ENCODE results near the gene SEC11A. TPM values are rescaled to one million over a fixed set of nuclear protein-coding genes. Genes with fewer than 3 reads are reported as not detected.

SEC11A gene
- total RNA-seq, 4 donors from 2014 or later: 57.4 to 90.3 (median 73.5) TPM

- H3K9me3 ChIP-seq: no peaks in the 10 kb centered on the region
- TF ChIP-seq EP300 (IDR thresholded peaks at IDR 0.05): no peak
- no peak for TF ChIP-seq CTCF (IDR thresholded peaks at IDR 0.05)
- TF ChIP-seq POLR2AphosphoS5 (IDR thresholded peaks at IDR 0.05): no peak
- TF ChIP-seq POLR2A (IDR thresholded peaks at IDR 0.05; ENCODE audit: low read depth): no peak
- WGBS: 91% methylated on average over 6 of the region's 6 CpGs
- H3K27ac ChIP-seq (replicated peaks in 1 of 4): no peak overlapping the region
- no peaks in the 10 kb centered on the region for H3K36me3 ChIP-seq
- intact Hi-C loops (cut with DNase I): no loop called here
- no peak for DNase-seq (ENCODE audit: extremely low spot score)
- H3K27me3 ChIP-seq: no peaks in the 10 kb centered on the region
- no peak overlapping the region for H3K4me3 ChIP-seq
- peaks cover 0 to 13% (median 9%) of the 10 kb centered on the region in 4 donors for H3K4me1 ChIP-seq
Measured at GRCh38 chr15:84727429-84727828, 11.5 kb upstream of the SEC11A start.

- Histone ChIP-seq H3K9me3 (no peaks in the 10 kb centered on the region), H3K27me3 (no peaks in the 10 kb centered on the region), H3K4me3 (no peak overlapping the region), H3K4me1 (peaks cover 0 to 13% (median 9%) of the 10 kb centered on the region in 4 donors), H3K36me3 (no peaks in the 10 kb centered on the region), H3K27ac (replicated peaks in 1 of 4) (peak overlapping the region; percentile 42 to 58 (median 54))
- WGBS: 39% methylated on average over 1 of the region's 1 CpG
- intact Hi-C loops (cut with DNase I): no loop called here
- TF ChIP-seq CTCF (IDR thresholded peaks at IDR 0.05): no peak
- peak in 1 of 2 donors; percentile 17 for TF ChIP-seq POLR2AphosphoS5 (IDR thresholded peaks at IDR 0.05)
- TF ChIP-seq EP300 (IDR thresholded peaks at IDR 0.05): no peak
- TF ChIP-seq POLR2A (IDR thresholded peaks at IDR 0.05; ENCODE audit: low read depth): no peak
- DNase-seq (ENCODE audit: extremely low spot score): no peak
Measured at GRCh38 chr15:84725001-84725491, 9.1 kb upstream of the SEC11A start.

DNA sequence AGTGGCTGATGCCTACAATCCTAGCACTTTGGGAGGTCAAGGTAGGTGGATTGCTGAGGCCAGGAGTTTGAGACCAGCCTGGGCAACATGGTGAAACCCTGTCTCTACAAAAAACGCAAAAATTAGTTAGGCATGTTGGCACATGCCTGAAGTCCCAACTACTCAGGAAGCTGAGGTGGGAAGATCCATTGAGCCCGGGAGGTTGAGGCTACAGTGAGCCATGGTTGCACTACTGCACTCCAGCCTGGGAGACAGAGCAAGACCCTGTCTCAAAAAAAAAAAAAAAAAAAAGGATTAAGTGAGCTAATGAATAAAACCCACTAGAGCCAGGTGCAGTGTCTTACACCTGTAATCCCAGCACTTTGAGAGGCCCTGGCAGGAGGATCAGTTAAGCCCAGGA, 6.7 kb upstream of the SEC11A start:
- no peak for TF ChIP-seq POLR2A (IDR thresholded peaks at IDR 0.05; ENCODE audit: low read depth)
- no peak for TF ChIP-seq POLR2AphosphoS5 (IDR thresholded peaks at IDR 0.05)
- no peak for TF ChIP-seq CTCF (IDR thresholded peaks at IDR 0.05)
- no peak for TF ChIP-seq EP300 (IDR thresholded peaks at IDR 0.05)
- Histone ChIP-seq H3K4me3 (no peak overlapping the region), H3K4me1 (peaks cover under 1 to 14% (median 9%) of the 10 kb centered on the region in 4 donors), H3K27me3 (no peaks in the 10 kb centered on the region), H3K9me3 (no peaks in the 10 kb centered on the region), H3K27ac (replicated peaks in 1 of 4) (no peak overlapping the region), H3K36me3 (no peaks in the 10 kb centered on the region)
- WGBS: 90% methylated on average over 2 of the region's 2 CpGs
- intact Hi-C loops (cut with DNase I): no loop called here
- no peak for DNase-seq (ENCODE audit: extremely low spot score)

DNA sequence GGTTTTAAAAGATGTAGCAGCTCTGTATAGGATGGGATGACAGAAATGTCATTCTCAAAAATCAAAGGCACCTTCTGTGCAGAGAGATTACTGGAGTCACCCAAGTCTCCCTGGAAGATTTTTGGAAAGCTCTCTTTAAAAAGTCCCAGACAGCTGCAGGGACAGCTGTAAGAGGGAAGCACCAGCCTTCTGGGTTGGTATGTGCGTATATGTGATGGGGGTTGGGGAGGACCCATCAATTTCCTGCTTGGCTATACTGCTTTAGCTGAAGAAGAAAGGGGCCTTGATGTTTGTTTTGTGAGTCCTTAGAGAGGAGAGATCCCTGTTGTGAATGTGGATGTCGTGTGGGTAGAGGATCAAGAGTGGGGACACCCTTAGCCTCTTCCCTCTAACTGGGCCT, 5.4 kb upstream of the SEC11A start:
- intact Hi-C loops (cut with DNase I): no loop called here
- Histone ChIP-seq H3K27me3 (no peaks in the 10 kb centered on the region), H3K36me3 (no peaks in the 10 kb centered on the region), H3K4me1 (peaks cover 10 to 23% (median 18%) of the 10 kb centered on the region in 4 donors), H3K4me3 (no peak overlapping the region), H3K27ac (replicated peaks in 1 of 4) (no peak overlapping the region), H3K9me3 (no peaks in the 10 kb centered on the region)
- 74% methylated on average over 2 of the region's 2 CpGs for WGBS
- TF ChIP-seq EP300 (IDR thresholded peaks at IDR 0.05) (no peak), POLR2AphosphoS5 (IDR thresholded peaks at IDR 0.05) (no peak), CTCF (IDR thresholded peaks at IDR 0.05) (no peak), POLR2A (IDR thresholded peaks at IDR 0.05; ENCODE audit: low read depth) (no peak)
- no peak for DNase-seq (ENCODE audit: extremely low spot score)
